WTC11 (cell line): Measurements from ENCODE around the gene SFTA2. TPM values are rescaled to one million over a fixed set of nuclear protein-coding genes. Genes with fewer than 3 reads are reported as not detected.
"Not testable (repeated sequence)": the region's sequence is repeated elsewhere in the genome, so short reads cannot be mapped to it uniquely, and the experiment has no call there.

Source experiments
- ATAC-seq: fragments of 200-7000 bp; cut with Tn5 transposase; 2 replicates; pipeline ENCODE4 v1.10.0; 2021; ENCODE audit warnings: mild to moderate bottlenecking, moderate library complexity
- CTCF ChIA-PET: fragments of 300-600 bp; sonication (Branson Sonifier 250); formaldehyde crosslinking; loops from one replicate; lab custom pipeline; 2021; ENCODE audit warnings: antibody characterized with exemption; lab: Charles Lee
- POLR2A ChIA-PET: fragments of 350-600 bp; sonication (Branson Sonifier 250); formaldehyde crosslinking; loops from one replicate; lab custom pipeline; 2021; ENCODE audit warnings: antibody characterized with exemption; lab: Charles Lee
- DNase-seq: peaks from one replicate; pipeline ENCODE4 v3.0.0; 2021; ENCODE audit warnings: low spot score
- H3K27ac Mint-ChIP-seq: 2 replicates; pipeline ENCODE4 v1.8.0; 2021; ENCODE audit warnings: mixed read lengths
- H3K27me3 Mint-ChIP-seq: 2 replicates; pipeline ENCODE4 v1.8.0; 2021; ENCODE audit warnings: low read depth, mild to moderate bottlenecking, moderate library complexity, mixed read lengths
- H3K36me3 Mint-ChIP-seq: 2 replicates; pipeline ENCODE4 v1.8.0; 2021; ENCODE audit warnings: mixed read lengths
- H3K4me1 Mint-ChIP-seq: 2 replicates; pipeline ENCODE4 v1.8.0; 2022; ENCODE audit warnings: mixed read lengths
- H3K4me3 Mint-ChIP-seq: 2 replicates; pipeline ENCODE4 v1.8.0; 2021; ENCODE audit warnings: mild to moderate bottlenecking, moderate library complexity, mixed read lengths
- H3K9me3 Mint-ChIP-seq: 2 replicates; pipeline ENCODE4 v1.8.0; 2021; ENCODE audit warnings: mixed read lengths
- ATF2 ChIP-seq: sonication (generic); formaldehyde crosslinking; IDR thresholded peaks from 2 replicates; pipeline ENCODE4 v1.8.1; 2022; ENCODE audit warnings: low read depth, missing genetic modification reagents, borderline replicate concordance
- CREB1 ChIP-seq: sonication (generic); formaldehyde crosslinking; IDR thresholded peaks from 2 replicates; pipeline ENCODE4 v1.8.0; 2023; ENCODE audit warnings: mild to moderate bottlenecking, missing genetic modification reagents
- ELF4 ChIP-seq: sonication (generic); formaldehyde crosslinking; IDR thresholded peaks from 2 replicates; pipeline ENCODE4 v1.8.1; 2022; ENCODE audit warnings: low read depth, mild to moderate bottlenecking, moderate library complexity, missing genetic modification reagents
- FOXP1 ChIP-seq: sonication (generic); formaldehyde crosslinking; IDR thresholded peaks from 2 replicates; pipeline ENCODE4 v1.8.0; 2022; ENCODE audit warnings: missing genetic modification reagents, mild to moderate bottlenecking, moderate library complexity, borderline replicate concordance
- HMGA2 ChIP-seq: fragments of 250-450 bp; sonication (Bioruptor Pico); IDR thresholded peaks from 2 replicates; pipeline ENCODE4 v1.4.0; 2021; ENCODE audit warnings: mild to moderate bottlenecking, moderate library complexity
- IRF1 ChIP-seq: sonication (generic); formaldehyde crosslinking; IDR thresholded peaks from 2 replicates; pipeline ENCODE4 v1.8.0; 2023; ENCODE audit warnings: missing genetic modification reagents
- MYBL2 ChIP-seq: sonication (generic); formaldehyde crosslinking; IDR thresholded peaks from 2 replicates; pipeline ENCODE4 v1.8.1; 2023; ENCODE audit warnings: mild to moderate bottlenecking, moderate library complexity, missing genetic modification reagents
- NR2C2 ChIP-seq: sonication (generic); formaldehyde crosslinking; IDR thresholded peaks from 2 replicates; pipeline ENCODE4 v1.8.0; 2022; ENCODE audit warnings: mild to moderate bottlenecking, missing genetic modification reagents
- NR3C1 ChIP-seq: sonication (generic); formaldehyde crosslinking; conservative IDR thresholded peaks from 2 replicates; pipeline ENCODE4 v1.8.1; 2023; ENCODE audit warnings: low read depth, mild to moderate bottlenecking, missing genetic modification reagents
- PRRX2 ChIP-seq: fragments of 250-450 bp; sonication (Bioruptor Pico); IDR thresholded peaks from 2 replicates; pipeline ENCODE4 v1.8.0; 2021; ENCODE audit warnings: mild to moderate bottlenecking
- RELA ChIP-seq: sonication (generic); formaldehyde crosslinking; IDR thresholded peaks from 2 replicates; pipeline ENCODE4 v1.8.1; 2022; ENCODE audit warnings: missing genetic modification reagents, mild to moderate bottlenecking, borderline replicate concordance
- TEAD1 ChIP-seq: sonication (generic); formaldehyde crosslinking; IDR thresholded peaks from 2 replicates; pipeline ENCODE4 v1.8.0; 2022; ENCODE audit warnings: mild to moderate bottlenecking, missing genetic modification reagents
- USF1 ChIP-seq: sonication (generic); formaldehyde crosslinking; IDR thresholded peaks from 2 replicates; pipeline ENCODE4 v1.8.0; 2022; ENCODE audit warnings: mild to moderate bottlenecking, missing genetic modification reagents
- ZNF232 ChIP-seq: sonication (generic); formaldehyde crosslinking; IDR thresholded peaks from 2 replicates; pipeline ENCODE4 v1.8.0; 2022; ENCODE audit warnings: mild to moderate bottlenecking, missing genetic modification reagents
- ZNF317 ChIP-seq: sonication (generic); formaldehyde crosslinking; IDR thresholded peaks from 2 replicates; pipeline ENCODE4 v1.8.1; 2023; ENCODE audit warnings: low read depth, mild to moderate bottlenecking, moderate library complexity, missing genetic modification reagents, borderline replicate concordance
- total RNA-seq: library from RNA; stranded (reverse); gene quantifications from 3 replicates; pipeline ENCODE4 v1.2.3, GENCODE V29; 2021
- TF ChIP-seq, protein P1 (sequence below): sonication (generic); formaldehyde crosslinking; IDR thresholded peaks from 2 replicates; pipeline ENCODE4 v1.8.1; 2023; ENCODE audit warnings: mild to moderate bottlenecking, missing genetic modification reagents, moderate library complexity
- TF ChIP-seq, protein P2 (sequence below): sonication (generic); formaldehyde crosslinking; IDR thresholded peaks from 2 replicates; pipeline ENCODE4 v1.8.0; 2022; ENCODE audit warnings: missing genetic modification reagents
- TF ChIP-seq, protein P3 (sequence below): sonication (generic); formaldehyde crosslinking; IDR thresholded peaks from 2 replicates; pipeline ENCODE4 v1.8.0; 2022; ENCODE audit warnings: mild to moderate bottlenecking, missing genetic modification reagents

The SFTA2 gene
- total RNA-seq, 1 experiment from 2014 or later = not detected

DNA sequence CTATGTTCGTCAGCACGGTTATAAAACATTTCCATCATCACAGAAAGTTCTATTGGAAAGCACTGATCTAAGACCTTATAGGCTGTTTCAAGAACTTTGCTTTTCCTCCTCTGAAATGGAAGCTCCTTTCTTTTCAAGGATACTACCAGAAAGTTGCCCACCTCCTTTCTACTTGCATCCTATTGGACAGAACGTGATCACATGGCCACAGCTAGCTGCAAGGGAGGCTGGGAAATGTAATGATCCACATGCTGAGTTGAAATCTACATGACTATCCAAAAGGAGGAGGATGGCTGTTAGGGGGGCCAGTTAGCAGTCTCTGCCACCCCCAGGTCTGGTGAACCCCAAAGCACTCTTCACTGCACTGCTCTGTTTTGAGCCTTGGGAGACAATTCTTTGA lies 3.3 kb downstream of the SFTA2 start:
- peaks cover 38% of the 10 kb centered on the region for H3K36me3 Mint-ChIP-seq
- no peak overlapping the region for H3K4me3 Mint-ChIP-seq
- POLR2A ChIA-PET = no interaction called here
- DNase-seq = no peak
- peaks cover 19% of the 10 kb centered on the region for H3K9me3 Mint-ChIP-seq
- ATAC-seq = no peak
- TF ChIP-seq, protein P1, sequence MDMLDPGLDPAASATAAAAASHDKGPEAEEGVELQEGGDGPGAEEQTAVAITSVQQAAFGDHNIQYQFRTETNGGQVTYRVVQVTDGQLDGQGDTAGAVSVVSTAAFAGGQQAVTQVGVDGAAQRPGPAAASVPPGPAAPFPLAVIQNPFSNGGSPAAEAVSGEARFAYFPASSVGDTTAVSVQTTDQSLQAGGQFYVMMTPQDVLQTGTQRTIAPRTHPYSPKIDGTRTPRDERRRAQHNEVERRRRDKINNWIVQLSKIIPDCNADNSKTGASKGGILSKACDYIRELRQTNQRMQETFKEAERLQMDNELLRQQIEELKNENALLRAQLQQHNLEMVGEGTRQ = peak; percentile 62
- no peak for TF ChIP-seq MYBL2 (CRISPR knock-in tag)
- no peak for TF ChIP-seq RELA (CRISPR knock-in tag)
- no peak for TF ChIP-seq NR3C1 (CRISPR knock-in tag)
- TF ChIP-seq ZNF232 (CRISPR knock-in tag) = no peak
- no peak for TF ChIP-seq CREB1 (CRISPR knock-in tag)
- no peak for TF ChIP-seq PRRX2
- TF ChIP-seq, protein P2, sequence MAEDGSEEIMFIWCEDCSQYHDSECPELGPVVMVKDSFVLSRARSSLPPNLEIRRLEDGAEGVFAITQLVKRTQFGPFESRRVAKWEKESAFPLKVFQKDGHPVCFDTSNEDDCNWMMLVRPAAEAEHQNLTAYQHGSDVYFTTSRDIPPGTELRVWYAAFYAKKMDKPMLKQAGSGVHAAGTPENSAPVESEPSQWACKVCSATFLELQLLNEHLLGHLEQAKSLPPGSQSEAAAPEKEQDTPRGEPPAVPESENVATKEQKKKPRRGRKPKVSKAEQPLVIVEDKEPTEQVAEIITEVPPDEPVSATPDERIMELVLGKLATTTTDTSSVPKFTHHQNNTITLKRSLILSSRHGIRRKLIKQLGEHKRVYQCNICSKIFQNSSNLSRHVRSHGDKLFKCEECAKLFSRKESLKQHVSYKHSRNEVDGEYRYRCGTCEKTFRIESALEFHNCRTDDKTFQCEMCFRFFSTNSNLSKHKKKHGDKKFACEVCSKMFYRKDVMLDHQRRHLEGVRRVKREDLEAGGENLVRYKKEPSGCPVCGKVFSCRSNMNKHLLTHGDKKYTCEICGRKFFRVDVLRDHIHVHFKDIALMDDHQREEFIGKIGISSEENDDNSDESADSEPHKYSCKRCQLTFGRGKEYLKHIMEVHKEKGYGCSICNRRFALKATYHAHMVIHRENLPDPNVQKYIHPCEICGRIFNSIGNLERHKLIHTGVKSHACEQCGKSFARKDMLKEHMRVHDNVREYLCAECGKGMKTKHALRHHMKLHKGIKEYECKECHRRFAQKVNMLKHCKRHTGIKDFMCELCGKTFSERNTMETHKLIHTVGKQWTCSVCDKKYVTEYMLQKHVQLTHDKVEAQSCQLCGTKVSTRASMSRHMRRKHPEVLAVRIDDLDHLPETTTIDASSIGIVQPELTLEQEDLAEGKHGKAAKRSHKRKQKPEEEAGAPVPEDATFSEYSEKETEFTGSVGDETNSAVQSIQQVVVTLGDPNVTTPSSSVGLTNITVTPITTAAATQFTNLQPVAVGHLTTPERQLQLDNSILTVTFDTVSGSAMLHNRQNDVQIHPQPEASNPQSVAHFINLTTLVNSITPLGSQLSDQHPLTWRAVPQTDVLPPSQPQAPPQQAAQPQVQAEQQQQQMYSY (CRISPR knock-in tag) = no peak
- TF ChIP-seq USF1 (CRISPR knock-in tag) = 0 out of 2 replicates have a peak, but pooled peaks have one; percentile 25
- TF ChIP-seq FOXP1 (CRISPR knock-in tag) = no peak
- no peaks in the 10 kb centered on the region for H3K27me3 Mint-ChIP-seq
- no peak overlapping the region for H3K27ac Mint-ChIP-seq
- peaks cover 8% of the 10 kb centered on the region; the same call in 1 of the 2 replicates for H3K4me1 Mint-ChIP-seq
- CTCF ChIA-PET = interaction anchor here (3.7 kb wide), 1 partner anchor 142 kb away, joined by 18 read pairs; no protein-coding TSS in a partner anchor

- not testable (repeated sequence) for H3K4me3 Mint-ChIP-seq, H3K27me3 Mint-ChIP-seq, ATAC-seq, DNase-seq, H3K27ac Mint-ChIP-seq
- CTCF ChIA-PET = interaction anchor here (1.0 kb wide), 1 partner anchor 13 kb away, joined by 3 read pairs; the partner anchor contains the start of gene VARS2
- Mint-ChIP-seq H3K36me3 (peaks cover 53% of the 10 kb centered on the region), H3K4me1 (peaks cover 11% of the 10 kb centered on the region; the same call in 1 of the 2 replicates), H3K9me3 (peaks cover 19% of the 10 kb centered on the region)
- POLR2A ChIA-PET = interaction anchor here (0.7 kb wide), 1 partner anchor 107 kb away, joined by 3 read pairs; no protein-coding TSS in a partner anchor
These were observed 4.9 kb downstream of the SFTA2 start for GRCh38 chr6:30927080-30927479.

- no peak overlapping the region for H3K4me3 Mint-ChIP-seq
- H3K27me3 Mint-ChIP-seq = no peaks in the 10 kb centered on the region
- peaks cover 54% of the 10 kb centered on the region for H3K36me3 Mint-ChIP-seq
- H3K4me1 Mint-ChIP-seq = peaks cover 7% of the 10 kb centered on the region; the same call in 1 of the 2 replicates
- no peak overlapping the region for H3K27ac Mint-ChIP-seq
- POLR2A ChIA-PET = no interaction called here
- ATAC-seq (no peak), DNase-seq (no peak)
- H3K9me3 Mint-ChIP-seq = peaks cover 19% of the 10 kb centered on the region
- CTCF ChIA-PET = interaction anchor here (1.0 kb wide), 1 partner anchor 12 kb away, joined by 3 read pairs; the partner anchor contains the start of gene VARS2
- TF ChIP-seq, protein P2 (CRISPR knock-in tag) = no peak
- TF ChIP-seq TEAD1 (CRISPR knock-in tag) (no peak), ELF4 (CRISPR knock-in tag) (no peak), CREB1 (CRISPR knock-in tag) (no peak), IRF1 (CRISPR knock-in tag) (no peak), HMGA2 (CRISPR knock-in tag) (no peak), ZNF317 (CRISPR knock-in tag) (no peak), NR2C2 (CRISPR knock-in tag) (no peak), ATF2 (CRISPR knock-in tag) (no peak), FOXP1 (CRISPR knock-in tag) (no peak)
- TF ChIP-seq, protein P3, sequence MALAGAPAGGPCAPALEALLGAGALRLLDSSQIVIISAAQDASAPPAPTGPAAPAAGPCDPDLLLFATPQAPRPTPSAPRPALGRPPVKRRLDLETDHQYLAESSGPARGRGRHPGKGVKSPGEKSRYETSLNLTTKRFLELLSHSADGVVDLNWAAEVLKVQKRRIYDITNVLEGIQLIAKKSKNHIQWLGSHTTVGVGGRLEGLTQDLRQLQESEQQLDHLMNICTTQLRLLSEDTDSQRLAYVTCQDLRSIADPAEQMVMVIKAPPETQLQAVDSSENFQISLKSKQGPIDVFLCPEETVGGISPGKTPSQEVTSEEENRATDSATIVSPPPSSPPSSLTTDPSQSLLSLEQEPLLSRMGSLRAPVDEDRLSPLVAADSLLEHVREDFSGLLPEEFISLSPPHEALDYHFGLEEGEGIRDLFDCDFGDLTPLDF (CRISPR knock-in tag) = no peak
These were observed 5.3 kb downstream of the SFTA2 start for GRCh38 chr6:30926644-30927043.
